SW480 (cell line): ENCODE results near the gene PLCD1.

Experiments used
- DNase-seq: peaks from one replicate; pipeline ENCODE4 v3.0.0-alpha.2; 2016; ENCODE audit warnings: low spot score

Gene PLCD1

GRCh38 chr3:37964146-37964545 is 65.3 kb downstream of the PLCD1 start:
- DNase-seq, result no peak

- DNase-seq, result no peak
These were observed 65.8 kb downstream of the PLCD1 start for GRCh38 chr3:37963635-37964034.

GRCh38 chr3:37963016-37963415 is 66.4 kb downstream of the PLCD1 start:
- DNase-seq, result no peak

GRCh38 chr3:37961622-37962431 is 67.6 kb downstream of the PLCD1 start:
- no peak for DNase-seq

GRCh38 chr3:37957539-37957936 is 71.9 kb downstream of the PLCD1 start:
- no peak for DNase-seq
